Measurements from ENCODE around the gene PCK1.

Gene PCK1

DNA sequence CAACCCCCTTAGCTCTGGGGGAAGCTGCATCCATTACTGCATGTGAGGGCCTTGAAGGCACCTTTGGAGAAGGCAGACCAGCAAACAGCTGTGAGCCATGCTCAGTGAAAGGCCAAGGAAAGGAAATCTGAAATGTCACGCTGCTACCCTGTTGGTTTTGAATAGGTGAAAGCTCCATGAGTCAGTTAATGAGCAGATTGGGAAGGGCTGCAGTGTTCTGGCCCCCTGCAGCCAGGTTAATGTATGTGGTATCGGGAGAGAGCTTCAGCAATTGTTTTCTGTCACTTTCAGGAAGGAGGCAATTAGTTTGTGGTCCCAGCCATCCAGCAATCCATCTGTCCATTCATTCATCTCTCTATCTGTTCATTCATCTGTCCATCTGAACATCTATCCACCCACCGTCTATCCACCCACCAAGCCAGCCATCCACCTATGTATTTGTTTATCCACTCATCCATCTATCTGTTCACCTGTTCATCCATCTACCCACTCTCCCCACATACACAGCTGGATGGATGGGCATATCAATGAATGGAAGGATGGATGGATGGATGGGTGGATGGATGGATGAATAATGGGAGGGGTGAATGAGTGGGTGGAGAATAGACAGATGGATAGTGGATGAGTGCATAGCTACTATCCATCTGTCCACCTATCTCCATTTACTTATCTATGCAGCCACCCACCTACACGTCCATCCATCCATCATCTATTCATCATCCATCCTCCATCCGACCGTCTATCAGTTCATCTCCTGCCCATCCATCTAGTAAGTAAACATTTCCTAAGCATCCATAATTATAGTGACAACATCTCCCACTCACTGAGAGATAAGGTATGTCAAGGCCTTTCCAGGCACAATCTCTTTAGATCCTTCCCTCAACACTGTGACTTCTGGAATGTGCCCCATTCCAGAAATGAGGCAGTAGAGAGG, 16.0 kb downstream of the PCK1 start:
- H3K27ac Mint-ChIP-seq, result no peak overlapping the region
- H3K4me1 Mint-ChIP-seq, result no peaks in the 10 kb centered on the region
- H3K27me3 Mint-ChIP-seq, result peaks cover 16% of the 10 kb centered on the region
- no peaks in the 10 kb centered on the region for H3K9me3 Mint-ChIP-seq
- no peaks in the 10 kb centered on the region for H3K36me3 Mint-ChIP-seq
- no peak overlapping the region for H3K4me3 Mint-ChIP-seq

DNA sequence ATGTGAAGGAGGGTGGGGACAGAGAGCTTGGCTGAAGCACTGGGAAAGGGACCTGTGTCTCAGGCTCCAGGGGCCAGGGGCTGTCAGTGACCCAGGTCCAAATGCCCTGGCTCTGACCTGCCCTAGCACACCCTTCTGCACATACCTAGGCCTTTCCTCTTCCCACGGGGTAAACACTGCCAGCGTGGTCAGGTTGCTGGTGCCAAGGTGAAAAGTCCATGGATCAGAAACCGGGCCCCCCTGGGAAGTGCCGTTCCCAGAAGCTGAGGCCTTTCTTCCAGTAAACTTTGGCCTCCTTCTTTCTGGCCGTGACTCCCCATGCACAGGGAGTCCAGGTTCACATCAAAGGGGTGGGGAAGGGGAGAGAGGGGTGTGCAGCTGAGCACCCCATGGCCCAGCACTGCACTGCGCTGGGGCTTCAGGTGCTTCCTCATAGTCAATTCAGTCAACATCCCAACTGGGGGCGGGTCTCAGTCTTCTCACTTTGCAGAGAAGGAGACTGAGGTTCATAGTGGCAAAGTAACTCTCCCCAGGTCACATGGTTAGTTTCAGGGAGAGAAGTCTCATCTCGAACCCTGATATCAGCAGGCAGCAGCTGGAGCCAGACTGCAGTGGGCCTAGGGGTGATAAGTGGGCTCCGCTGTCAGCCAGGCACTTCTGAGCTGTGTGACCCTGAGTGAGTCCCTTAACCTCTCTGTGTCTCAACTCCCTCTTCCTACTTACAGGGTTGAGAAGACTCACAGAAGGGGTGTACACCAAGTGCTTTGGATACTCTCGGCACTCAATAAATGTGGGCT, 17.0 kb downstream of the PCK1 start:
- H3K27ac Mint-ChIP-seq, result no peak overlapping the region
- no peaks in the 10 kb centered on the region for H3K4me1 Mint-ChIP-seq
- no peaks in the 10 kb centered on the region for H3K9me3 Mint-ChIP-seq
- H3K4me3 Mint-ChIP-seq, result no peak overlapping the region
- H3K27me3 Mint-ChIP-seq, result peaks cover 19% of the 10 kb centered on the region
- no peaks in the 10 kb centered on the region for H3K36me3 Mint-ChIP-seq

DNA sequence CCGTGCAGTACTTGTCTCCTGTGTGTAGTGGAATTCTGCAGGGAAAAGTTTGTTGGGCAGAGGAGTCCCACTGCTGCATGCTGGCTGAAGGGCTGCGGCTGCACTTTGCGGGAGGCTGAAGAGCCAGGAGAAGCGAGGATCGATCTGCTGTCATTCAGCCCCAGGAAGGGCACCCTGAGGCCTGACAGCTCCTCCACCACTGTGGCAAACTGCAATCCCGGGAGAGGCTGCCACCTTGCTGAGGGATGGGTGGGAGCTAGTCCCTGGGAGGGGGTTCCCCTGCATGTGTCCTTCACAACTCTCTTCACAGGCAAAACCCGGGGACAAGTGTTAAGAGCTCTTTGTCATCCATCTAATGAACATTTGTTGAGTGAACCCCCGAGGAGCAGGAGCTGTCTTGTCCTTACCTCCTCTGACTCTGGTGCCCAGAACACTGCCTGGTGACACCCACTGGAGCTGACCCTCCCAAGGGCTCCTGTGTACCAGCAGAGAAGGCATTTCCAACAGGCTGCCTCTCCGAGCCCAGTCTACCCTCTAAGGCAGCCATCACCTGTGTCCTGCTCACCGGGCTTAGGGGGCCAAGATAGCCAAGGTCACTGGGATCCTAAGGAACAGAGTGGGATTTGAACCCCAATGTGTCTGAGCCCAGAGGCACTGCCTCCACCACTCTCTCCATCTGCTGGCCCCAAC, 17.7 kb downstream of the PCK1 start:
- no peak overlapping the region for H3K27ac Mint-ChIP-seq
- no peaks in the 10 kb centered on the region for H3K36me3 Mint-ChIP-seq
- no peaks in the 10 kb centered on the region for H3K9me3 Mint-ChIP-seq
- no peak overlapping the region for H3K4me3 Mint-ChIP-seq
- H3K27me3 Mint-ChIP-seq, result peaks cover 20% of the 10 kb centered on the region
- H3K4me1 Mint-ChIP-seq, result no peaks in the 10 kb centered on the region

- Mint-ChIP-seq H3K27me3 (peaks cover 20% of the 10 kb centered on the region), H3K9me3 (no peaks in the 10 kb centered on the region), H3K4me1 (no peaks in the 10 kb centered on the region), H3K4me3 (no peak overlapping the region), H3K36me3 (no peaks in the 10 kb centered on the region), H3K27ac (no peak overlapping the region)
These were observed 18.5 kb downstream of the PCK1 start for GRCh38 chr20:57579331-57579897.

DNA sequence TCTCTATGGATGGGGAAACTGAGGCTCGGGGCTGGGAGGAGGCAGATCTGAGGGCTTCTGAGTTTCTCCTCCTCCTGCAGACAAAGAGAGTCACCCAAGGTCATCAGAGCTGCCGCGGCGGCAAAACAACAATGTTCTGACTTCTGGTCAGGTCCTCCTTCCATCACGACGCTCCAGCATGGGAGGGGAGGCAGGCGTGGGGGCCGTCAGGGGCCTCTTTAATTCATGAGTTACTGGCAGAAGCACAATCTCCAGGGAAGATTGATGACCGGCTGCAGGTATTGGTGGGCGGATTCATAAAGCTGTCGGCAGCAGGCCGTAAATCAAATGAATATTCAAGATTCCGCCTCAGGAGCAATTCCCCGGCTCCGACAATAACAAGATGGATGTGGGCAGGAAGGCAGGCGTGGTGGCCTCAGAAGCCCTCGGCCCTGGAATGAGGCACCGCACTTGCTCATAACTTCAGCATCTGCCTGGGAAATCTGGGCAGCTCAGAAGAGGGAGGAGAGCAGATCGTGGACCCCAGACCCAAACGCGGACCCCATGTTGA, 19.1 kb downstream of the PCK1 start:
- H3K36me3 Mint-ChIP-seq, result no peaks in the 10 kb centered on the region
- H3K9me3 Mint-ChIP-seq, result no peaks in the 10 kb centered on the region
- no peaks in the 10 kb centered on the region for H3K4me1 Mint-ChIP-seq
- H3K4me3 Mint-ChIP-seq, result no peak overlapping the region
- peaks cover 23% of the 10 kb centered on the region for H3K27me3 Mint-ChIP-seq
- no peak overlapping the region for H3K27ac Mint-ChIP-seq

DNA sequence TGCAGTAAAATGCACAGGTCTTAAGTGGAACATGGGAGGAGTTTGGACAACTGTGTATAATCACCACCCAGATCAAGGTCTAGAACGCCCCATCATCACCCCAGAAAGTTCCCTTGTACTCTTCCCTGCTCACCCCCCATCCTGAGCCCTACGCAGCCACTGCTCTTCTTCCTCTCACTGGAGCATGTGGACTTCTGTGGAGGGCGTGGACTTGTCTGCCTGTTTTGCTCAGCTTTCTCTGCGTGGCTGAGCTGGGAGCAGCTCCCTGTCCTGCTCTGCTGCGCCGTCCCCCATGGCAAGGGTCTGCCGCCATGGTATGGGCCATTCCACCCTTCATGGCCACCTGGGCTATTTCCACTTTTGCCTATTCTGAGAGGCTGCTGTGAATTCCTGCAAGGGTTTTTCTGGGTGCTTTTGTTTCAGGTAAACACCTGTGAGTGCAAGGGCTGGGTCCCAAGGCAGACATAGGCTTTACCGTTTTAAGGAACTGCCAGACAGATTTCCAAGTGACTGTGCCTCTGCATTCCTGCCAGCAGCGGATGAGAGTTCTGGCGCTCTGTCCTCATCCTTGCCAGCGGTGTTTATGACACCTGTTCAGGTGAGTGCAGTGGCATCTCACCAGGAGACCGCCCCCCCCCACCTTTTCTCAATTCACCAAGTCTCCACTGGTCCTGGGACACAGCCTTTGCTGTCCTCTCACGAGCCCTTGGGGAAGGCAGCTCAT, 19.7 kb downstream of the PCK1 start:
- no peaks in the 10 kb centered on the region for H3K36me3 Mint-ChIP-seq
- H3K27ac Mint-ChIP-seq, result no peak overlapping the region
- peaks cover 23% of the 10 kb centered on the region for H3K27me3 Mint-ChIP-seq
- H3K4me1 Mint-ChIP-seq, result no peaks in the 10 kb centered on the region
- H3K9me3 Mint-ChIP-seq, result no peaks in the 10 kb centered on the region
- no peak overlapping the region for H3K4me3 Mint-ChIP-seq

- H3K9me3 Mint-ChIP-seq, result no peaks in the 10 kb centered on the region
- H3K4me1 Mint-ChIP-seq, result no peaks in the 10 kb centered on the region
- peaks cover 25% of the 10 kb centered on the region for H3K27me3 Mint-ChIP-seq
- no peaks in the 10 kb centered on the region for H3K36me3 Mint-ChIP-seq
- H3K4me3 Mint-ChIP-seq, result no peak overlapping the region
- H3K27ac Mint-ChIP-seq, result no peak overlapping the region
These were observed 20.5 kb downstream of the PCK1 start for GRCh38 chr20:57581202-57582028.

DNA sequence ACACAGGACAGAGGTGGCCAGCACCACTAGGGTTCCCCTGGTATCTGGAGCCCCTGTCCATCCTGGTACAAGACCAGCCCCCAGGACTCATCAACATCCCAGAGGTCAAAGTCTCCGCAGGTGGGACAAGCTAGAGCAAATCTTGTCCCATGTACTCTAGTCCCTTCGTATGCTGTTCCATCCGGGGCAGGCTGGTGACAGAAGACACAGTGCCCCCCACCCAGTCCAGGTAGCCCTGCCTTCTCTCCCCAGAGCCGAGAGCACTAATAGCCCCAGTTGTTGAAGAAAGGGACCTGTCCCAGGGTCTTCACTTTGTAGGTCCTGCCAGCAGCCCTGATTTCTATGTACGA, 21.1 kb downstream of the PCK1 start:
- H3K4me3 Mint-ChIP-seq, result no peak overlapping the region
- no peaks in the 10 kb centered on the region for H3K36me3 Mint-ChIP-seq
- H3K9me3 Mint-ChIP-seq, result no peaks in the 10 kb centered on the region
- no peaks in the 10 kb centered on the region for H3K4me1 Mint-ChIP-seq
- H3K27ac Mint-ChIP-seq, result no peak overlapping the region
- H3K27me3 Mint-ChIP-seq, result peaks cover 25% of the 10 kb centered on the region

DNA sequence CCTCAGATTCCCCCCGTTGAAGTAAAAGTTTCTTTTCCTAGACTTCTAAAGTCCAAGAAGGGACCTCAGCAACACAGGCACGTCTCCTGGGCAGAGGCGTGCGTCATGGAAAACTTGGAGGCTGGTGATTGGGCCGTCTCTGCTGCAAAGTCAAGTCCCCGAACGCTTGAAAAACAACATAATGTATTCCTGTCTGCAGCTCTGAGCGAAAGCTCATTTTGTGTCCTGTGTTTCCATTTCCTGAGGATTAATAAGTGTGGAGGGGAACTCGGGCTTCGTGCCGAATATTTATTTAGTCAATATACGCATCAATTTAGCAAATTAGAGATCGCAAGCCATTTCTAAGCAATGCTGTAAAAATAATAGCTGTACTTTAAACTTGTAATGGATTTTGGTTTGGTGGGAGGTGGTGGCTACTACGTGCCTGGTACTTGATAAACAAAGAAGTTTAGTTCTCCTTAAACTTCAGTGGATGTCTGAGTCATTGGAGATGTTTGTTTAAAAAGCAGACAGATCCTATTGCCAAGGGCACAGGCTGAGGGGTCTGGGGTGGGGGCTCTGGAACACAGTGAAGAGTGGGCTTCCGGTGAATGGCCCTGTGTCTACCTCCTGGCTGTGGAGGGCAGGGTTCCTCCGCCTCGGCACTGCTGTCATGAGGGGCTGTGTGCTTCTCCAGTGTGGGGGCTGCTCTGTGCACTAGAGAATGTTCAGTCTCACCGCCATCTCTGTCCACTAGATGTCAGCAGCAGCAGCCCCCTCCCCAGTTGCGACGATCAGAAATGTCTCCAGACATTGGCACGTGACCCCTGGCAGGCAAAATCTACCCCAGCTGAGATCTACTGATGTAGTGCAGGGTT, 21.8 kb downstream of the PCK1 start:
- peaks cover 25% of the 10 kb centered on the region for H3K27me3 Mint-ChIP-seq
- no peaks in the 10 kb centered on the region for H3K9me3 Mint-ChIP-seq
- no peaks in the 10 kb centered on the region for H3K4me1 Mint-ChIP-seq
- no peak overlapping the region for H3K4me3 Mint-ChIP-seq
- H3K36me3 Mint-ChIP-seq, result no peaks in the 10 kb centered on the region
- H3K27ac Mint-ChIP-seq, result no peak overlapping the region

GRCh38 chr20:57583289-57584257, 22.7 kb downstream of the PCK1 start:
- no peak overlapping the region for H3K4me3 Mint-ChIP-seq
- no peaks in the 10 kb centered on the region for H3K36me3 Mint-ChIP-seq
- peaks cover 23% of the 10 kb centered on the region for H3K27me3 Mint-ChIP-seq
- H3K9me3 Mint-ChIP-seq, result no peaks in the 10 kb centered on the region
- no peaks in the 10 kb centered on the region for H3K4me1 Mint-ChIP-seq
- H3K27ac Mint-ChIP-seq, result no peak overlapping the region

- Mint-ChIP-seq H3K27me3 (peaks cover 20% of the 10 kb centered on the region), H3K9me3 (no peaks in the 10 kb centered on the region), H3K4me3 (no peak overlapping the region), H3K36me3 (no peaks in the 10 kb centered on the region), H3K27ac (no peak overlapping the region), H3K4me1 (no peaks in the 10 kb centered on the region)
These were observed 24.0 kb downstream of the PCK1 start for GRCh38 chr20:57584768-57585461.
